Body of pancreas (tissue), 4 donors: ENCODE data around the gene B4GAT1. TPM values are rescaled to one million over a fixed set of nuclear protein-coding genes. Genes with fewer than 3 reads are reported as not detected.
A peak's percentile ranks its signal among the peaks of the same experiment; 100 is the strongest.

Experiments
- ATAC-seq: fragments of 150-250 bp; one replicate; pipeline ENCODE4 v1.9.1; 2016
- DNase-seq, 4 donors: peaks; one replicate each; pipeline ENCODE4 v3.0.0-alpha.2; 2019
- H3K27ac ChIP-seq, 4 donors: fragments of 200-600 bp; sonication (generic); 1 replicate in 3 of 4; 2 replicates in 1 of 4; pipeline versions ENCODE4 v1.5.1 to v1.6.1; 2016 to 2019; ENCODE audit warnings: mild to moderate bottlenecking in 1 of 4, mixed read lengths in 1 of 4, moderate library complexity in 1 of 4
- H3K27me3 ChIP-seq, 2 donors: fragments of 200-600 bp; sonication (generic); one replicate each; pipeline ENCODE4 v1.6.0; 2016; ENCODE audit warnings: mild to moderate bottlenecking in 1 of 2
- H3K36me3 ChIP-seq, 2 donors: fragments of 200-600 bp; sonication (generic); replicated peaks in 1 of 2; 2 replicates each; pipeline ENCODE4 v1.5.1; 2016; ENCODE audit warnings: low read depth in 2 of 2; ENCODE audit not compliant: insufficient read depth in 1 of 2
- H3K4me1 ChIP-seq: fragments of 200-600 bp; sonication (generic); one replicate; pipeline ENCODE4 v1.6.0; 2016
- H3K4me3 ChIP-seq, 2 donors: fragments of 200-600 bp; sonication (generic); 1 replicate in 1 of 2; 2 replicates in 1 of 2; pipeline ENCODE4 v1.5.1; 2016 to 2019
- H3K9me3 ChIP-seq, 3 donors: fragments of 200-600 bp; sonication (generic); 1 replicate in 2 of 3; 2 replicates in 1 of 3; pipeline ENCODE4 v1.5.1; 2016
- CTCF ChIP-seq, 7 experiments: fragments of 450-650 bp in 4 of 7; fragments of 200-600 bp in 3 of 7; sonication (generic) in 3 of 7; IDR thresholded peaks; one replicate each; pipeline ENCODE4 v1.5.1; 2016 to 2019; ENCODE audit warnings: antibody characterized with exemption in 7 of 7
- POLR2A ChIP-seq, 3 donors: fragments of 450-650 bp; IDR thresholded peaks; one replicate each; pipeline ENCODE4 v1.6.1; 2016; ENCODE audit warnings: antibody characterized with exemption in 3 of 3, mild to moderate bottlenecking in 2 of 3
- WGBS, 2 donors: methylation state at CpG; one replicate each; pipeline ENCODE4 v1.1.5; 2017; 5-methylcytosine and 5-hydroxymethylcytosine counted together
- intact Hi-C: fragments of 100-400 bp; cut with DNase I; formaldehyde crosslinking; loops from one replicate; pipeline ENCODE4 v1.15.1; 2023
- total RNA-seq, 2 donors: library from RNA; depleted of rRNA; stranded (reverse); fragments of >200 nt; gene quantifications; one replicate each; pipeline ENCODE4 v1.1.0, GENCODE V29; 2016

The B4GAT1 gene
- total RNA-seq, 2 donors from 2014 or later, result 17.8 to 20.8 TPM

GRCh38 chr11:66317723-66318599, 29.5 kb downstream of the B4GAT1 start:
- Histone ChIP-seq H3K36me3 (no peaks in the 10 kb centered on the region), H3K27ac (peak overlapping the region in 2 of 4 donors; percentile 65 to 67), H3K9me3 (no peaks in the 10 kb centered on the region), H3K27me3 (no peaks in the 10 kb centered on the region), H3K4me3 (no peak overlapping the region), H3K4me1 (peaks cover 10% of the 10 kb centered on the region)
- 49 to 53% methylated on average over 9 to 13 of the region's 16 CpGs for WGBS, 2 donors
- intact Hi-C loops, result no loop called here
- DNase-seq (peak; percentile 31 to 79 (median 42)), ATAC-seq (peak; percentile 21)
- TF ChIP-seq CTCF (IDR thresholded peaks at IDR 0.05), result no peak

- DNase-seq (no peak), ATAC-seq (no peak)
- Histone ChIP-seq H3K9me3 (no peaks in the 10 kb centered on the region), H3K27ac (peak overlapping the region in 3 of 4 donors; percentile 8 to 67 (median 65)), H3K4me1 (peaks cover 13% of the 10 kb centered on the region), H3K4me3 (no peak overlapping the region), H3K36me3 (no peaks in the 10 kb centered on the region), H3K27me3 (no peaks in the 10 kb centered on the region)
- TF ChIP-seq POLR2A (IDR thresholded peaks at IDR 0.05) (no peak), CTCF (IDR thresholded peaks at IDR 0.05) (no peak)
- WGBS, 2 donors, result 40 to 48% methylated on average over 4 to 14 of the region's 14 CpGs
- intact Hi-C loops, result no loop called here
These were observed 30.1 kb downstream of the B4GAT1 start for GRCh38 chr11:66317322-66317722.

GRCh38 chr11:66316849-66317251, 30.6 kb downstream of the B4GAT1 start, which contains the start of gene CD248:
CD248 (minus strand) TSS chr11:66317044; CDS start chr11:66317027, 17 bp downstream.
- intact Hi-C loops, result no loop called here
- Histone ChIP-seq H3K36me3 (no peaks in the 10 kb centered on the region), H3K27ac (peak within 1 kb of the TSS in 3 of 4 donors; percentile 8 to 67 (median 65)), H3K4me3 (no peak within 1 kb of the TSS), H3K4me1 (peaks cover 18% of the 10 kb centered on the region), H3K9me3 (no peaks in the 10 kb centered on the region), H3K27me3 (no peaks in the 10 kb centered on the region)
- TF ChIP-seq POLR2A (IDR thresholded peaks at IDR 0.05), result no peak
- no peak for TF ChIP-seq CTCF (IDR thresholded peaks at IDR 0.05)
- DNase-seq (peak in 1 of 4 donors; percentile 40), ATAC-seq (no peak)
- 49% methylated on average over 13 of the region's 29 CpGs; no CpG with 5 or more reads in 1 of the 2 donors for WGBS, 2 donors

GRCh38 chr11:66315921-66316811, 31.3 kb downstream of the B4GAT1 start:
- H3K27me3 ChIP-seq, result no peaks in the 10 kb centered on the region
- no peak overlapping the region for H3K4me3 ChIP-seq
- ATAC-seq, result no peak
- H3K27ac ChIP-seq, result peak overlapping the region in 2 of 4 donors; percentile 65 to 67
- peaks cover 21% of the 10 kb centered on the region for H3K4me1 ChIP-seq
- no peaks in the 10 kb centered on the region for H3K9me3 ChIP-seq
- no peaks in the 10 kb centered on the region for H3K36me3 ChIP-seq
- no peak for DNase-seq
- intact Hi-C loops, result no loop called here
- no peak for TF ChIP-seq POLR2A (IDR thresholded peaks at IDR 0.05)
- no peak for TF ChIP-seq CTCF (IDR thresholded peaks at IDR 0.05)
- WGBS, 2 donors, result 67 to 88% methylated on average over 10 to 38 of the region's 52 CpGs
